ENCODE results near the gene TEX38. TPM values are rescaled to one million over a fixed set of nuclear protein-coding genes. Genes with fewer than 3 reads are reported as not detected.
"Not testable (repeated sequence)": the region's sequence is repeated elsewhere in the genome, so short reads cannot be mapped to it uniquely, and the experiment has no call there.

TEX38 gene
- total RNA-seq, 6 donors from 2014 or later: not detected

- H3K36me3 ChIP-seq: peaks cover 4 to 57% (median 13%) of the 10 kb centered on the region in 4 donors
- no peak for ATAC-seq (ENCODE audit: low FRiP score in 2 of 2)
- TF ChIP-seq EP300 (IDR thresholded peaks at IDR 0.05) (no peak), POLR2A (IDR thresholded peaks at IDR 0.05) (no peak), CTCF (IDR thresholded peaks at IDR 0.05) (no peak), POLR2AphosphoS5 (IDR thresholded peaks at IDR 0.05) (no peak)
Observed at GRCh38 chr1:46657775-46658174, 13.9 kb upstream of the TEX38 start.

GRCh38 chr1:46659307-46659870 is 12.3 kb upstream of the TEX38 start:
- Histone ChIP-seq H3K27me3 (no peaks in the 10 kb centered on the region), H3K4me3 (no peak overlapping the region), H3K4me1 (no peaks in the 10 kb centered on the region), H3K36me3 (peaks cover 5 to 57% (median 13%) of the 10 kb centered on the region in 4 donors), H3K9me3 (no peaks in the 10 kb centered on the region), H3K27ac (no peak overlapping the region)
- TF ChIP-seq POLR2AphosphoS5 (IDR thresholded peaks at IDR 0.05) (no peak), CTCF (IDR thresholded peaks at IDR 0.05) (no peak), POLR2A (IDR thresholded peaks at IDR 0.05) (no peak), EP300 (IDR thresholded peaks at IDR 0.05) (no peak)
- no peak for DNase-seq
- WGBS, 2 donors: 75 to 91% methylated on average over 2 of the region's 2 CpGs
- no peak for ATAC-seq (ENCODE audit: low FRiP score in 2 of 2)

More at GRCh38 chr1:46657775-46658174, 13.9 kb upstream of the TEX38 start:
- no peaks in the 10 kb centered on the region for H3K9me3 ChIP-seq
- no peak for DNase-seq
- H3K4me1 ChIP-seq: no peaks in the 10 kb centered on the region
- H3K27me3 ChIP-seq: no peaks in the 10 kb centered on the region
- WGBS, 2 donors: 84 to 91% methylated on average over 1 of the region's 1 CpG
- no peak overlapping the region for H3K27ac ChIP-seq
- H3K4me3 ChIP-seq: no peak overlapping the region

- peaks cover 5 to 58% (median 12%) of the 10 kb centered on the region in 4 donors for H3K36me3 ChIP-seq
- 93 to 94% methylated on average over 5 of the region's 5 CpGs for WGBS, 2 donors
- H3K27ac ChIP-seq; DNase-seq; H3K9me3 ChIP-seq; H3K4me3 ChIP-seq; H3K4me1 ChIP-seq; ATAC-seq (ENCODE audit: low FRiP score in 2 of 2); H3K27me3 ChIP-seq: not testable (repeated sequence)
Observed at GRCh38 chr1:46660116-46660515, 11.5 kb upstream of the TEX38 start.

DNA sequence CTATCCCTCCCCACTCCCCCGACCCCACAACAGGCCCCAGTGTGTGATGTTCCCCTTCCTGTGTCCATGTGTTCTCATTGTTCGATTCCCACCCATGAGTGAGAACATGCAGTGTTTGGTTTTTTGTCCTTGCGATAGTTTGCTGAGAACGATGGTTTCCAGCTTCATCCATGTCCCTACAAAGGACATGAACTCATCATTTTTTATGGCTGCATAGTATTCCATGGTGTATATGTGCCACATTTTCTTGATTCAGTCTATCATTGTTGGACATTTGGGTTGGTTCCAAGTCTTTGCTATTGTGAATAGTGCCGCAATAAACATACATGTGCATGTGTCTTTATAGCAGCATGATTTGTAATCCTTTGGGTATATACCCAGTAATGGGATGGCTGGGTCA is 8.7 kb upstream of the TEX38 start:
- H3K4me1 ChIP-seq: peaks cover 17 to 22% (median 18%) of the 10 kb centered on the region in 4 donors
- H3K4me3 ChIP-seq; ATAC-seq (ENCODE audit: low FRiP score in 2 of 2); DNase-seq; H3K27ac ChIP-seq; H3K27me3 ChIP-seq; H3K9me3 ChIP-seq: not testable (repeated sequence)
- H3K36me3 ChIP-seq: peaks cover 0 to 34% (median 6%) of the 10 kb centered on the region in 4 donors
- 89 to 95% methylated on average over 5 of the region's 5 CpGs for WGBS, 2 donors

- Histone ChIP-seq H3K4me3 (no peak overlapping the region), H3K27me3 (no peaks in the 10 kb centered on the region), H3K36me3 (peaks cover 0 to 21% (median 3%) of the 10 kb centered on the region in 4 donors), H3K27ac (no peak overlapping the region), H3K9me3 (no peaks in the 10 kb centered on the region), H3K4me1 (peaks cover 17 to 30% (median 18%) of the 10 kb centered on the region in 4 donors)
- ATAC-seq (ENCODE audit: low FRiP score in 2 of 2) (no peak), DNase-seq (peak in 1 of 2 donors; percentile 13)
- 80 to 88% methylated on average over 2 of the region's 2 CpGs for WGBS, 2 donors
- TF ChIP-seq EP300 (IDR thresholded peaks at IDR 0.05) (no peak), POLR2AphosphoS5 (IDR thresholded peaks at IDR 0.05) (no peak), POLR2A (IDR thresholded peaks at IDR 0.05) (no peak), CTCF (IDR thresholded peaks at IDR 0.05) (no peak)
Observed at GRCh38 chr1:46665983-46666382, 5.7 kb upstream of the TEX38 start.
